ENCODE results near the gene PRCC.

Gene PRCC

GRCh38 chr1:156814571-156815260, 47.4 kb downstream of the PRCC start:
- DNase-seq (ENCODE audit: low read depth): no peak

DNA sequence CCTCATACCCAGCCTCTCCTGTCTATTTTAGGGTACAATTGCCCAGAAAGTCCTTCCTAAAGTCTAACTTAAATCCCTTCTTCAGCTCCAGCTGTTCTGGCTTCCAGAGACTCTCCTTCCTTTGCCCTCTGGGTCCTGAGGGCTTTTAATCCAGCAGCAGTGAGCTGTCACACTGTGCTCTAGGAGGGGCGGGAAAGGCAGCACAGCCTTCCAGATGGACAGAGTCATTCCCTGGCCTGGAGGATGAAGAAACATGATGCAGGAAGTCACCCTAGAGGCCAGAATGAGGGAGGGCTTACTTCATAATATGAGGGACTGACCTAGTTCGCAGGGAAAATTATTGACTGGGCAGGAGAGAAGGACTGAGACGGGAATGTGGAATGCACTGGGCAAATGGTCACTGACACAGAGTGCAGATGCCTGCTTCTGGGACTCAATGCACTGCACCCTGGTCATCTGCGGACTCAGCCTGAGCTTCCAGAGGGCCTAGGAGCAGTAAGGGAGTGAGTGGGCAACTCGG, 48.0 kb downstream of the PRCC start:
- DNase-seq (ENCODE audit: low read depth): no peak

DNA sequence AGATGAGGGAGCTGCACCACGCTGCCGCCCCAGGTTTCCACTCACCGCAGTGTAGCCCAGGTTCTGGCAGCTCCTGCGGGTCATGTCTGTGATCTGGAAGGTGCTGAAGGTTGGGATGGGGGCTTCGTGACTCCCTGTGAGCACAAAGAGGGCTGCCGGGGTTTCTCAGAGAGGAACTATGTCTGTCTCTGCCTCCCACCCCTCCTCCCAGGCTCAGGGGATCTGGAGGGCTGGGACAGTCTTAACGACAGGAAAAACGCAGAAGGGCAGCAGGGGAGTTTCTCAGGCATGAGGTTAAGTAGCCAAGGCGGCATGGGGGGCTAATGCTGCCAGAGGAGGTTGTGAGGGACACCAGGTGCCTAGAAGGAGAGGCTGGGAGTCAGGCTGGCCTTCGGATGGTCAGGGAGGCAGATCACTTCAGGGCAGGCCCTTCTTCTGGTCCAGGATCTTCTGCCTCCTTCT, 48.7 kb downstream of the PRCC start:
- no peak for DNase-seq (ENCODE audit: low read depth)

GRCh38 chr1:156816561-156817328, 49.4 kb downstream of the PRCC start, which contains the start of gene SH2D2A:
TSS of gene SH2D2A (minus strand) at chr1:156816848. CDS start at chr1:156816708, 140 bp downstream.
- DNase-seq (ENCODE audit: low read depth): peak; percentile 94

- no peak for DNase-seq (ENCODE audit: low read depth)
Observed at GRCh38 chr1:156821801-156822200, 54.5 kb downstream of the PRCC start.

- DNase-seq (ENCODE audit: low read depth): no peak
Observed at GRCh38 chr1:156822680-156823079, 55.3 kb downstream of the PRCC start.

DNA sequence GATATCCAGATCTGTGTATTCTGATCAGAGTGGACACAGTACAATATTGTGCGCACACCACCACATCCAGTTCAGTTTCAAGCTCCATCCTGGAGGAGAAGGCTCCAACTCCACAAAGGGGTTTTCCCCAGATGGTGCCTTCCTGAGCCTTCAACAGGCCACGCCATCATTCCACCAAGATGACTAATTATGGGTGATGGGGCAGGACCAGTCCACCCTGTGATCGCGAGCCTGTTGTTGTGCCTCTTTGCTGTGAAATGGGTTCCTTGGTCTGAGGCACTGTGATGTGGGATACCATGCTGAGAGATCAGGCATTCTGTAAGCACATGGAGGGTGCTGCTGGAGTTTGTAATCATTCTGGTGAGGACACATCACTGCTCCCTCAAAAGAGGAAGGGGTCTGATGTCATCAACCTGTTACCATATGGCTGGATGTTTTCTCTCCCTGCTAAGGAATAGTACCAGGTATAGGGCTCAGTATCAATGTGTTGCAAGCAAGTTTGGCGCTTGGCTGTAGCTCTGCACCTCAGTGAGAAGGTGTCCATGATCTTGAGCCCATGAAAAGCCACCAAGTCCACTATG, 56.0 kb downstream of the PRCC start:
- no peak for DNase-seq (ENCODE audit: low read depth)

GRCh38 chr1:156826630-156827029, 59.3 kb downstream of the PRCC start:
- no peak for DNase-seq (ENCODE audit: low read depth)

GRCh38 chr1:156828400-156829124, 61.2 kb downstream of the PRCC start:
- no peak for DNase-seq (ENCODE audit: low read depth)

DNA sequence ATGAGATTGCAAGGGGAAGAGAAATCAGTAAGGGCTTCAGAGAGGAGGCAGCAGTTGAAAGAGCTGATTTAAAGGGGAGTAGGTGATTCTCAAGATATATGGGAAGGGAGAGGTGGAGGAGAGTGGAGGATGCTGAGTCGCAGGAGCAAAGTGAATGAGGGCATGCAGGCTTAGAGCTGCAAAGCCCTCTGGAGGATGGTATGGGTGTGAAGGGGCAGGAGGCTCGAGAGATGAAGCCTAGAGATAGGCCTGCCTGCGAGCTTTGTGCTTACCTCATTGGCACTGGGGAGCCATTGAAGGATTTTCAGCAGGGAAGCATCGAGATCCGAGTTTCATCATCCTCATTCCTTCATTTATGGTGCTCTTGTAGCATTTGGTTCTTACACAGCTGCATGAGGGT, 65.1 kb downstream of the PRCC start:
- no peak for DNase-seq (ENCODE audit: low read depth)

- no peak for DNase-seq (ENCODE audit: low read depth)
Observed at GRCh38 chr1:156833603-156834002, 66.3 kb downstream of the PRCC start.

DNA sequence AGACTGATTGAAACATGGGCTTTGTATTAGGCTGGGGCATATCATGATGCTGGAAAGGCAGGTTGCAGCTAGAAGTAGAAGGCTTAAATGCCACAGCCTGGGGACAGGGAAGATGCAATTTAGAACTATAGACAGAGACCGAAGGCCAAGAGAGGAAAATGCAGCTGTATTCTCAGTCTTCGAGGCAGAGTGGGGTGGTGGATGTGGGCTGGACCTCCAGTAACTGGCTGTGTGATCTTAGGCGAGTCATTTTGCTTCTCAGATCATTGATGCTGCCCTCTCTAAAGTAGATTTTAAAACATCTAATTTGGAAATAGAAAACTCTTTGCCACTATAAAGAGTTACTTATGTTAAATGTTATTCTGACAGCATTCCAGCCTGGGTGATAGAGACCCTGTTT, 67.0 kb downstream of the PRCC start:
- DNase-seq (ENCODE audit: low read depth): no peak

DNA sequence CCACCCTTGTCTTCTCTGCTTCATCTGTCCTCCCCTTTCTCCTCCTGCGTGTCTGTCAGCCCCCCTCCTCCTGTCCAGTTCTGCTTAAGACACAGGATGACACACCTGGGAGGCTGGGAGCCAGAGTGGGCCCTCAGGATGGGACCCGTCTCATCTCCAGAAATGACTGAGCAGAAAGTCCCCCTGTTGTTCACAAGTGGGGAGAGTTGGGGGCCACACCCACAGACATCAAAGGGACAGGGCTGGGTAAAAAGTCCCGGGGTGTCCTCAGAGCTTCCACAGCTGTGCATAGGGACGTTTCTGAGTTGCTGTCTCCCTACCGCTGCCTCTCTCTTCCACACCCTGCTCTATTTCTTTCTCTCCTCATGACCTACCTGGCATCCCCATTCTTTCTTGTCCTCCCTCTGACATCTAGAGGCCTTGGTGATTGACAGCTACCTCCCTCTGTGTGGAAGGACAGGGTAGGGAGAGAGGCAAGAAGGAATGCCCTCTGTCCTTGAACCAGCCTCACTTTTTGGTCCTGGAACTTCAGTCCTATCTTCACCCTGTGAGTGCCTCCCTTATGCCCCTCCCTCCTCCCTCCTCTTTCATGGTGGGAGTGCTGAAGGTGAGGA, 68.8 kb downstream of the PRCC start:
- no peak for DNase-seq (ENCODE audit: low read depth)

DNA sequence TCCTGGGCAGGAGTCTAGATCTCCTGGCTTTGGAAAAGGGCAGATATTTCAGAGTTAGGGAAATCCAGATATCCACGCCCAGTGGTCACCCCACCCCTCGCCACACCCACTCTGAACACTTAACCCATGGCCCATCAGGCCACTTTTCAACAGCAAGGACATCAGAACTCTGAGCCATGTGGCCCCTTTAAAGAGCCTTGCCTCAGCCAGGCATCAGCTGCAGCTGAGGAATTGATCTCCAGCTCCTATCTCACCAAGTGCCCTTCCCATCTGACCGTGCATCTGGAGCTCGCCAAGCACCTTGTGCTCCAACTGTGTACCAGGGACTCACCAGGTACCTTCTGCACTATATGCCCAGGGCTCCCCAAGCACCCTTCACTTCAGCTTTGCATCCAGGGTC, 69.6 kb downstream of the PRCC start:
- DNase-seq (ENCODE audit: low read depth): no peak

DNA sequence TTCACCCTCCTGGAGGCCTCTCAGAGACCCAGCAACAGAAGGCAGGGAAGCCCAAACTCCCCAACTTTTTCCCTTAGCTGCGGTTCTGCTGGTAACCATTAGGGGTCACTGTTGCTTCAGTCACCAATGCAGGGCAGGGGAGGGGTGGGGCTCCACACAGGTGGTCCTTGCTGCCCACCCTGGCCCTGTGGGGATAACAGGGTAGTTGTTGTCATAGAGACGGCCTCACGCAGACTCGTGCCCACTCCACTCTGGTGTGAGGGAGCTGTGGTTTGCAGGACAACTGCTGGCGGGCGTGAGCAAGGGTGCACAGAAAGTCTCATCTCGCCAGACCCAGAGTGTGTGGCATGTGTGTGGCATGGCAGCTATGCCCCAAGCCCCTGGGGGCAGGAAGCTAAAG, 71.6 kb downstream of the PRCC start:
- DNase-seq (ENCODE audit: low read depth): no peak

GRCh38 chr1:156839426-156840109, 72.2 kb downstream of the PRCC start:
- no peak for DNase-seq (ENCODE audit: low read depth)

DNA sequence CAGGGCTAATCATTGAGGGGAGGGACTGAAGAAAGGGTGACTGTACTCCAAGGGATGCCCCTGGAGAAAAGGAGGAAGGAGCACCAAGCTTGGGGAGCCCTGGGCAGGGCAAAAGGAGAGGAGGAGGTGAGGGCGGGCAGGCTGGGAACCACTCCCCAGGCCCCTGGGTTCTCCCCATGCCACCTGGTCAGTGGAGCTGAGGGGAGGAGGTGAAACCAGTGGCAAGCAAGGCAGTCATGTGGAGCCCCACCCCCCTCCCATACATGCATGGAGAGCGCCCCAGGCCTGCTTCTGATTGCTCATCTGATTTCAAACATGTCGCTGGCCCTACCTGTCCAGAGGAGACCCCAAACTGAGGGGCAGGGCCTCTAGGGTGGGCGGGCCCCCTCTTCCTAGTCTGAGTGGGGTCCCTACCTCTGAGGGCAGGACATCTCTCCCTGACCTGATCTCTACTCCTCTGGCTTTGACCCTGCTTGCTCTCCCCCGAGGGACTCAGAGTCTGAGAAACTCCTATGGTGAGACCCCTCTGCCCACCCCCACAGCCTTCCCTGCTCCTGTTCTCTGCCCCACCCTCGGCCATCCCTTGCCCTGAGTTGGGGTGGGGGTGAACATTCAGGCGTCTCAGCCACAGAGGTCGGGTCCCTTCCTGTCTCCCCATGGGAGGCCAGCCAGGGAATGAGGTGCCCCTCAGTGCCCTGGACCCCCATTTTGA, 73.0 kb downstream of the PRCC start:
- DNase-seq (ENCODE audit: low read depth): no peak

- DNase-seq (ENCODE audit: low read depth): no peak
Observed at GRCh38 chr1:156840898-156841279, 73.6 kb downstream of the PRCC start.

DNA sequence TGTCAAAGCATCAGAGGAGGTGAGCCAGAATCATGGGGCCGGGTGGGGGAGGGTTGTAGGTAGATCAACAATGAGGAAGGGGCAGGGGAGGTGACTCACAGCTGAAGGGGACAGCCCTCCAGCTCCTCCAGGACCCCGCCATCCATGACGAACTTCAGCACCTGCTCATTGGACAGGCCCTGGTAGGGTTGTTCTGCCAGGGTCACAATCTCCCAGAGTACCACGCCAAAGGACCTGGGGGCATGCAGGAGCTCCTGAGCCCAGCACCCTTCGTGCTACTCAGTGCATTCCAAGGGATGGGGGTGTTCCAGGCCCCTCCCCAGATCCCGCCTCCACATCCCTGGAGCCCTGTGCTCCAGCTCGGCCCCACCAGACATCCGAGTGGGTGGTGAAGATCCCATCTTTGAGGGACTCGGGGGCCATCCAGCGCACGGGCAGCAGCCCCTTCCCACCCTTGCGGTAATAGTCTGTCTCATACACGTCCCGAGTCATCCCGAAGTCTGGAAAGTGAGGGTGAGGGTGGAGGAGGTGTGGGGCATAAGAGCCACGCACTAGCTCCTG, 74.0 kb downstream of the PRCC start:
- no peak for DNase-seq (ENCODE audit: low read depth)

DNA sequence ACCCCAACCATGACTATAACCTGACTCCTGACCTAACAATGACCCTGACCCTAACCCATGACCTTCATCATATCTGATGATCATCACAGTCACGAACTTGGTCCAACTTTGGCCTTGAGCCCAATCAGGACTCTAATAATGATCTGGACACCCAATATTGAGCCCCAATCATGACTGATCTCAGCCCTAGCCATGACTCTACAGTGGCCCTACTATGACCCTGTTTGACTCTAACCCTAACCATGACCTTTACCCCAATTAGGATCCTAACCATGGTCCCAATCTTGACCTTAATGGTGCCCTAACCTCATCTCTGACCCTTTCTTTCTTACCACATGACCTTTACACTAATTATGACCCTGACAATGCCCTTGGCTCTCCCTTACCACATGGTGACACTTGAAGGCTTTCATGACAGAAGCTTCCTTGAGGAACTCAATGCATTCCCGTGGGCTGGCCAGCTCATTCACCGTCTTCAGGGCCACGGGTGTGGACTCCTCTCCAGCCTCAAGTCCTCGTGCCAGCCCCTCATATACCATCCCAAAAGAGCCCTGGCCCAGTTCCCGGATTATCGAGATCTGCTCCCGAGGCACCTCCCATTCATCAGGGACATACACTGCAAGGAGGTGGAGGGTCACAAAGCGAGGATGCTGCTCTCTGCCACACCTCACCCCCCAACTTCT, 75.4 kb downstream of the PRCC start:
- DNase-seq (ENCODE audit: low read depth): no peak

All from stimulated activated CD8-positive, alpha-beta memory T cell treated with anti-CD3 and anti-CD28 coated beads, Interleukin-12 subunit alpha, Interleukin-12 subunit beta, amount 100 ng/mL, for 1 hour (primary cell).